ENCODE measurements around the gene TUBB3. TPM values are rescaled to one million over a fixed set of nuclear protein-coding genes. Genes with fewer than 3 reads are reported as not detected.

The TUBB3 gene
- total RNA-seq: 96.8 and 319 TPM in 2 replicates

GRCh38 chr16:89922884-89923639 lies at the start of gene TUBB3:
Gene TUBB3, plus strand, starts transcription at chr16:89923342. Its CDS starts 60 bp downstream, at chr16:89923402.

GRCh38 chr16:89918453-89919347 lies 4.4 kb upstream of the TUBB3 start, which contains the start of gene MC1R:
Gene MC1R, plus strand, starts transcription at chr16:89918862. Its CDS starts 397 bp downstream, at chr16:89919259.

Other genes with a start within 250 kb of the TUBB3 start
- gene CDK10, start 236.7 kb upstream of the TUBB3 start, total RNA-seq: 44.2 and 57.1 TPM in 2 replicates
- gene SPATA2L, start 221.6 kb upstream of the TUBB3 start, total RNA-seq: 20.2 and 21.1 TPM in 2 replicates
- gene VPS9D1, start 202.4 kb upstream of the TUBB3 start, total RNA-seq: 3.0 and 4.9 TPM in 2 replicates
- gene ZNF276, start 201.8 kb upstream of the TUBB3 start, total RNA-seq: 22.4 and 26.3 TPM in 2 replicates
- gene FANCA, start 106.7 kb upstream of the TUBB3 start, total RNA-seq: 18.5 and 28.3 TPM in 2 replicates
- gene SPIRE2, start 94.9 kb upstream of the TUBB3 start, total RNA-seq: 0.32 and 0.91 TPM in 2 replicates
- 146 and 191 TPM in 2 replicates for gene TCF25, start 49.8 kb upstream of the TUBB3 start, total RNA-seq
- 1.3 and 3.3 TPM in 2 replicates for gene MC1R, start 4.5 kb upstream of the TUBB3 start, total RNA-seq
- 98.3 and 134 TPM in 2 replicates for gene DEF8, start 25.4 kb downstream of the TUBB3 start, total RNA-seq
- 10.5 and 17.5 TPM in 2 replicates for gene DBNDD1, start 96.1 kb downstream of the TUBB3 start, total RNA-seq
- not detected in 2 replicates for gene PRDM7, start 154.0 kb downstream of the TUBB3 start, total RNA-seq